ENCODE data around the gene ERLIN1. TPM values are rescaled to one million over a fixed set of nuclear protein-coding genes. Genes with fewer than 3 reads are reported as not detected.
A peak's percentile ranks its signal among the peaks of the same experiment; 100 is the strongest.

The ERLIN1 gene
- polyA plus RNA-seq: 73.6 TPM
- long read RNA-seq, donor 1, full-length matches to known transcripts: 9 of 9 reads
- long read RNA-seq, donor 1, partial matches to known transcripts: 0 of 9 reads
- long read RNA-seq, donor 1, other reads (novel, unspliced or antisense): 0 of 9 reads
- long read RNA-seq, donor 2, full-length matches to known transcripts: 17 of 38 reads
- long read RNA-seq, donor 2, partial matches to known transcripts: 15 of 38 reads
- long read RNA-seq, donor 2, other reads (novel, unspliced or antisense): 6 of 38 reads
- long read RNA-seq, donor 3: 0 reads
- long read RNA-seq, donor 4: 0 reads
- long read RNA-seq, donor 5, transcript ERLIN1-202 (12 exons, 1,453 nt): major isoform, 5 of 5 reads
- long read RNA-seq, donor 5, partial matches to known transcripts: 0 of 5 reads
- long read RNA-seq, donor 5, other reads (novel, unspliced or antisense): 0 of 5 reads
- long read RNA-seq, donor 6, transcript ERLIN1-202 (12 exons, 1,453 nt): major isoform, 9 of 9 reads
- long read RNA-seq, donor 6, partial matches to known transcripts: 0 of 9 reads
- long read RNA-seq, donor 6, other reads (novel, unspliced or antisense): 0 of 9 reads
- long read RNA-seq, donor 7, full-length matches to known transcripts: 5 of 5 reads
- long read RNA-seq, donor 7, partial matches to known transcripts: 0 of 5 reads
- long read RNA-seq, donor 7, other reads (novel, unspliced or antisense): 0 of 5 reads
- long read RNA-seq, donor 8, transcript ERLIN1-202 (12 exons, 1,453 nt): major isoform, 11 of 28 reads
- long read RNA-seq, donor 8, partial matches to known transcripts: 12 of 28 reads
- long read RNA-seq, donor 8, other reads (novel, unspliced or antisense): 5 of 28 reads
- long read RNA-seq, donor 9, full-length matches to known transcripts: 15 of 34 reads
- long read RNA-seq, donor 9, partial matches to known transcripts: 13 of 34 reads
- long read RNA-seq, donor 9, other reads (novel, unspliced or antisense): 6 of 34 reads
- long read RNA-seq, donor 10, transcript ERLIN1-202 (12 exons, 1,453 nt): major isoform, 15 of 20 reads
- long read RNA-seq, donor 10, partial matches to known transcripts: 0 of 20 reads
- long read RNA-seq, donor 10, other reads (novel, unspliced or antisense): 5 of 20 reads
- long read RNA-seq, donor 11, transcript ERLIN1-202 (12 exons, 1,453 nt): major isoform, 14 of 20 reads
- long read RNA-seq, donor 11, partial matches to known transcripts: 0 of 20 reads
- long read RNA-seq, donor 11, other reads (novel, unspliced or antisense): 5 of 20 reads

DNA sequence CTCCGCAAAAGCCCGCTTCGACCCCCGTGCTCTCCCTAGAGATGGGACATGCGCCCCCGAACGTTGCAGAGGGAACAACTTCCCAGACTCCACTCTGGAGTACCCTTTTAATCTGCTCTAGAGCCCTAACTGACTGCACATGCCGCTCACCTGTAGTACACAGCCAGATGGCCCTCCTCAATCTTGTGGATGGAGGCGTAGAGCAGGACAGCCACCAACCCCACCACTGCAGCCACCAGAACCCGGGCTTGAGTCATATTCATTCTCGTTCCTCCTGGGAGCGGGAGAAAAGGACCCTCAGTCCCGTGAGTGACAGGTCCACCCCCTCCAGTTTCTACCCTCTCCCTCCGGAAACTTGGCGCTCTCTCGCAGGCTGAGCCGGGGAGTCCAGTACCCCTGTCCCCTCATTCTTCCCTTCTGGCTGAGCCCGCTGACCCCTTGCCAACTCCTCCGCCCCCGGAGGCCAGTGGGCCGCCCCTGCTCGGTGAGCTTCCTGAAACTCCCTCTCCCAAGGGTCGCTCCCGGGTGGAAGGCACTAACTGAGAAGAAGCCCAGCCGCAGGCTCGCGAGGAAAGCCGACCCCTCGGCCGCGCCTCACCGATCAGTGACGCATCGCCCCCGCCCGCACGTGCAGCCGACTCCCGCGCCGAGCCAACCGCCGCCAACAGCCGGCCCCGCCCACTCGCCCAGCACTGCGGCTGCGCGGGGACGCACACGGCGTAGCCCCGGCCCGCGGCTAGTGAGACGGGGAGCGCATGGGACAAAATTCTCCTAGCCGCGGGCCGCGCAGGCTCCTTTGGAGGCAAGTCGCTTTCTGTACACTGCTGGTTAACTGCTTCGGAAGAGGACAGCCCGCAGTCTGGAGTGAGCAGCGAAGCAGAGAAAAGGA lies at the start of gene ERLIN1:
TSS of gene ERLIN1 (minus strand) at position 666 of the 889 bp plus-strand sequence. CDS start at position 263, 403 bp downstream.
- Histone ChIP-seq H3K4me1 (ENCODE audit: control insufficient read depth, insufficient read depth, low read length) (peaks cover 31% of the 10 kb centered on the region), H3K4me3 (ENCODE audit: low read length) (peak within 1 kb of the TSS; percentile 97)

DNA sequence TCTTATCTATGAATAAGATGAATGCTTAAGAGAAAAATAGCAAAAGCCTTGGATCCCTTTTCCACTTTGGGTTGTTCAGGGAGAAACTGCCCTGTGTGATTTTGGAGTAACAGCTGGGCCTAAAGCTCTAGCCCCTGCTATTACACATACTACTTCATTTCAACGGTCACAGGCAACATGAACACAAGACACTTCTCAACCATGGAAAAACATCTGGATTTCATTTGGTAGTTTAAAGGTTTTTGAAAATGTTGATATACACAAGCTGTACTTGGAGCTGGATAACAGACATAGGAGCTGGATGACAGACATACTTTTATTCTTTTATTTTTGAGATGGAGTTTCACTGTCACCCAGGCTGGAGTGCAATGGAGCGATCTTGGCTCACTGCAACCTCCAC lies 46.3 kb upstream of the ERLIN1 start:
- Histone ChIP-seq H3K9me3 (ENCODE audit: control insufficient read depth, low read depth, low read length) (no peaks in the 10 kb centered on the region), H3K27ac (ENCODE audit: low read length) (no peak overlapping the region), H3K4me3 (ENCODE audit: low read length) (no peak overlapping the region), H3K4me1 (ENCODE audit: control insufficient read depth, insufficient read depth, low read length) (peaks cover 3% of the 10 kb centered on the region), H3K27me3 (ENCODE audit: control insufficient read depth, insufficient read depth, low read length) (no peaks in the 10 kb centered on the region), H3K36me3 (ENCODE audit: control insufficient read depth, insufficient read depth, low read length) (peaks cover 42% of the 10 kb centered on the region)
- no peak for DNase-seq
- no CpG with 5 or more reads among the region's 2 CpGs for WGBS (ENCODE audit: insufficient coverage, low lambda C conversion rate)

More for the DNA sequence above, at the start of gene ERLIN1:
- Histone ChIP-seq H3K9me3 (ENCODE audit: control insufficient read depth, low read depth, low read length) (no peaks in the 10 kb centered on the region), H3K27me3 (ENCODE audit: control insufficient read depth, insufficient read depth, low read length) (no peaks in the 10 kb centered on the region), H3K36me3 (ENCODE audit: control insufficient read depth, insufficient read depth, low read length) (peaks cover 6% of the 10 kb centered on the region), H3K27ac (ENCODE audit: low read length) (peak within 1 kb of the TSS; percentile 98)
- no CpG with 5 or more reads among the region's 65 CpGs for WGBS (ENCODE audit: insufficient coverage, low lambda C conversion rate)
- DNase-seq: peak; percentile 94 to 96

DNA sequence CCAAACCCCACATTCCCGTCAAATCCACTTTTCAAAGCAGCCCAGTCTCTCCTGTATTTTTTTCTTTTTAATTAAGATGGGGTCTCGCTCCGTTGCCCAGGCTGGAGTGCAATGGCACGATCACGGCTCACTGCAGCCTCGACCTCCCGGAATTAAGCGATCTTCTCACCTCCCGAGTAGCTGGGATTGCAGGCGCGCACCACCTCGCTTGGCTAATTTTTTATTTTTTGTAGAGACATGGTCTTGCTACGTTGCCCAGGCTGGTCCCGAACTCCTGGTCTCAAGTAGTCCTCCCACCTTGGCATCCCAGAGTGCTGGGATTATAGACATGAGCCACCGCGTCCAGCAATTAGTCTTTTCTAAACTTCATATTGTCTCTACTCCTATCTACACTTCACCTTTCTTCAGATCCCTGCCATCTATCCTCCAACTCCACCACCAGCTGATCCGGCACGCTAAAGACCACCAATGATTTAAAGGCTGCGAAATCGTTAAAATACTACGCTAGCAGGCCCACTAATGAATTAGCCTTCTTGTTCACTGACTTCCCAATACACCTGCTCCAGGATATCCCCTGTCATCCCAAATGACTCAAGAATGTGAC lies 44.1 kb upstream of the ERLIN1 start:
- Histone ChIP-seq H3K27ac (ENCODE audit: low read length) (peak overlapping the region; percentile 66), H3K36me3 (ENCODE audit: control insufficient read depth, insufficient read depth, low read length) (peaks cover 25% of the 10 kb centered on the region), H3K4me3 (ENCODE audit: low read length) (peak overlapping the region; percentile 83), H3K4me1 (ENCODE audit: control insufficient read depth, insufficient read depth, low read length) (peaks cover 3% of the 10 kb centered on the region), H3K9me3 (ENCODE audit: control insufficient read depth, low read depth, low read length) (no peaks in the 10 kb centered on the region), H3K27me3 (ENCODE audit: control insufficient read depth, insufficient read depth, low read length) (no peaks in the 10 kb centered on the region)
- no peak for DNase-seq
- WGBS (ENCODE audit: insufficient coverage, low lambda C conversion rate): 50% methylated on average over 4 of the region's 21 CpGs

DNA sequence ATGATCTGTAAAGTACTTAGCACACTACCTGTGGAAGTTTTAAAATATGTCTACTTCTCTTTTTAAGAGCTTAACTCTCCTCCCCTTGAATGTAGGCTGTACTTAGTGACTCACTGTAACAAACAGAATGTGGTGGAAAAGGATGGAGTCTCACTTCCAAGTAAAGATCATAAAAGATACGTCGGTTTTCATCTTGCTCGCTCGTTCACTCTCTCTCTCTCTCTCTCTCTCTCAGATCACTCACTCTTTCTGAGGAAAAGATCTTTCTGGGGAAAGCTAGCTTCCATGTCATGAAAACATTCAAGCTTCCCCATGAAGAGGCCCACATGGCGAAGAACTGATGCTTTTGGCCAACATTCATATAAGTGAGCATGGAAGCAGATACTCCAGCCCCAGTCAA lies 38.0 kb upstream of the ERLIN1 start:
- H3K27ac ChIP-seq (ENCODE audit: low read length): no peak overlapping the region
- no peaks in the 10 kb centered on the region for H3K4me1 ChIP-seq (ENCODE audit: control insufficient read depth, insufficient read depth, low read length)
- peaks cover 33% of the 10 kb centered on the region for H3K36me3 ChIP-seq (ENCODE audit: control insufficient read depth, insufficient read depth, low read length)
- DNase-seq: no peak
- no peaks in the 10 kb centered on the region for H3K27me3 ChIP-seq (ENCODE audit: control insufficient read depth, insufficient read depth, low read length)
- WGBS (ENCODE audit: insufficient coverage, low lambda C conversion rate): no CpG with 5 or more reads among the region's 5 CpGs
- no peaks in the 10 kb centered on the region for H3K9me3 ChIP-seq (ENCODE audit: control insufficient read depth, low read depth, low read length)
- no peak overlapping the region for H3K4me3 ChIP-seq (ENCODE audit: low read length)

DNA sequence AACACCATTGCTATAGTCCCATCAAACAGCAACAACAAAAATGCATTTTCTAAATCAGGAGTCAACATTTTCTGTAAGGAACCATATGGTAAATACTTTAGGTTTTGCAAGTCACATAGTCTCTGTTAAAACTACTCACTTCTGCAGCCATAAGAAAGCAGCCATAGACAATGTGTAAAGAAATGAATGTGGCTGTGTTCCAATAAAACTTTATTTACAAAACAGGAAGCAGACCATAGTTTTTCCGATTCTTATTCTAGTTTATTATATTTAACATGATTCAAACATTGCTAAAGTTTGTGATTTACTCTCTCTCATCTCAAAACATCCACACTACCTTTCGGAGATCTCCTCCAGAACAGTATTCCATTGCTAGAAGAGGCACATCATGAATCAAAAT lies 36.7 kb upstream of the ERLIN1 start:
- no peak overlapping the region for H3K27ac ChIP-seq (ENCODE audit: low read length)
- WGBS (ENCODE audit: insufficient coverage, low lambda C conversion rate): 100% methylated on average over 2 of the region's 2 CpGs
- H3K4me3 ChIP-seq (ENCODE audit: low read length): no peak overlapping the region
- H3K4me1 ChIP-seq (ENCODE audit: control insufficient read depth, insufficient read depth, low read length): no peaks in the 10 kb centered on the region
- H3K36me3 ChIP-seq (ENCODE audit: control insufficient read depth, insufficient read depth, low read length): peaks cover 44% of the 10 kb centered on the region
- no peaks in the 10 kb centered on the region for H3K27me3 ChIP-seq (ENCODE audit: control insufficient read depth, insufficient read depth, low read length)
- DNase-seq: no peak
- no peaks in the 10 kb centered on the region for H3K9me3 ChIP-seq (ENCODE audit: control insufficient read depth, low read depth, low read length)

DNA sequence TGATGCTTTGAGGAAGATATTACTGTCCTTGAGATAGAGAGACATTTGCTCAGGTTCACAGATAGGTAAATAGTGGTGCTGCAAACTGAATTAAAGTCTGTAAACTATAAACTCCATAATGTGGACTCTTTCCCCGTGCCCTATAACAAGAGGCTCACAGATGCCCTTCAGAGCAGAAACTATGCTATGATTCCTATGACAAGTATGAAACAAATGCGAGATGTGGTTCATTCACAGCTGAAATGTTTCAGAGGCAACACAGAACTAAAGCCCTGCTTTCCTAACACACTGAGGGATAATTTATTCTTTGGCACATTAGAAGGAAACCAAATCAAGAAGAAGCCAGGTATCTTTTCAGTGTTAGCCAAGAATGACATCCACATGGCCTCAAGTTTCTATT lies 30.2 kb upstream of the ERLIN1 start:
- Histone ChIP-seq H3K4me1 (ENCODE audit: control insufficient read depth, insufficient read depth, low read length) (no peaks in the 10 kb centered on the region), H3K27ac (ENCODE audit: low read length) (no peak overlapping the region), H3K36me3 (ENCODE audit: control insufficient read depth, insufficient read depth, low read length) (peaks cover 44% of the 10 kb centered on the region), H3K27me3 (ENCODE audit: control insufficient read depth, insufficient read depth, low read length) (no peaks in the 10 kb centered on the region), H3K4me3 (ENCODE audit: low read length) (no peak overlapping the region), H3K9me3 (ENCODE audit: control insufficient read depth, low read depth, low read length) (no peaks in the 10 kb centered on the region)
- no peak for DNase-seq
- no CpG with 5 or more reads among the region's 2 CpGs for WGBS (ENCODE audit: insufficient coverage, low lambda C conversion rate)

DNA sequence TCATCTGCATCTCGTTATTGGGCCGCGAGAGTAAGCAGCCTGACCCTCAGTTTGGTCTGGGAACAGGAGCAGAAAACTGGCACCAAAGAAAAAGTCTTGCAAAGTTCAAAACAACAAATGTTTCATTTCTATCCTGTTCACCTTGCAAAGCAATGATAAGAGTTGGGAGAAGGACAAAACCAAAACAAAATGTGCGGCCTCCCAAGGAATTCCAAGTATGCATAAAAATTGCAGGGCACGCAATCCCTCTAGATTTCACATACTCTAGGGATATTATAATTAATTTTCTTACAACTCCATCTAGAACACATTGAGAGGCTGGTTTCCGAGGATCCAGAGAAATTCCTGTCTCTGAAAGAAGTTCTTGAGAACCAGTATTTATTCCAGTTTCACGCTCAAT lies 23.5 kb upstream of the ERLIN1 start:
- DNase-seq: no peak
- 100% methylated on average over 1 of the region's 7 CpGs for WGBS (ENCODE audit: insufficient coverage, low lambda C conversion rate)
- H3K36me3 ChIP-seq (ENCODE audit: control insufficient read depth, insufficient read depth, low read length): peaks cover 32% of the 10 kb centered on the region

DNA sequence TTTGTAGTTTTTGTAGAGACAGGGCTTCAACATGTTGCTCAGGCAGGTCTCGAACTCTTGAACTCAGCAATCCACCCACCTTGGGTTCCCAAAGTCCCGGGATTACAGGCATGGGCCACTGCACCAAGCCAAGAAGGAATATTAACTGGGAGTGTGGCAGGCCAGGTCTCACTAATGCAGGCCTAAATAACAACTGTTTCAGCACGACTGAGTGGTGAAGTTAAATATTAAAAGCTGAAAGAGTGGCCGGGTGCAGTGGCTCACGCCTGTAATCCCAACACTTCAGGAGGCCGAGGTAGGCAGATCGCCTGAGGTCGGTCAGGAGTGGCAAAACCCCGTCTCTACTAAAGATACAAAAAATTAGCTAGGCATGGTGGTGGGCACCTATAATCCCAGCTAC lies 22.4 kb upstream of the ERLIN1 start:
- no peak overlapping the region for H3K27ac ChIP-seq (ENCODE audit: low read length)
- WGBS (ENCODE audit: insufficient coverage, low lambda C conversion rate): no CpG with 5 or more reads among the region's 9 CpGs
- H3K9me3 ChIP-seq (ENCODE audit: control insufficient read depth, low read depth, low read length): no peaks in the 10 kb centered on the region
- H3K27me3 ChIP-seq (ENCODE audit: control insufficient read depth, insufficient read depth, low read length): no peaks in the 10 kb centered on the region
- no peak overlapping the region for H3K4me3 ChIP-seq (ENCODE audit: low read length)
- H3K36me3 ChIP-seq (ENCODE audit: control insufficient read depth, insufficient read depth, low read length): peaks cover 33% of the 10 kb centered on the region
- DNase-seq: no peak
- H3K4me1 ChIP-seq (ENCODE audit: control insufficient read depth, insufficient read depth, low read length): no peaks in the 10 kb centered on the region

More for the DNA sequence above, 23.5 kb upstream of the ERLIN1 start:
- no peak overlapping the region for H3K4me3 ChIP-seq (ENCODE audit: low read length)
- H3K4me1 ChIP-seq (ENCODE audit: control insufficient read depth, insufficient read depth, low read length): no peaks in the 10 kb centered on the region
- no peaks in the 10 kb centered on the region for H3K9me3 ChIP-seq (ENCODE audit: control insufficient read depth, low read depth, low read length)
- H3K27ac ChIP-seq (ENCODE audit: low read length): no peak overlapping the region
- H3K27me3 ChIP-seq (ENCODE audit: control insufficient read depth, insufficient read depth, low read length): no peaks in the 10 kb centered on the region

DNA sequence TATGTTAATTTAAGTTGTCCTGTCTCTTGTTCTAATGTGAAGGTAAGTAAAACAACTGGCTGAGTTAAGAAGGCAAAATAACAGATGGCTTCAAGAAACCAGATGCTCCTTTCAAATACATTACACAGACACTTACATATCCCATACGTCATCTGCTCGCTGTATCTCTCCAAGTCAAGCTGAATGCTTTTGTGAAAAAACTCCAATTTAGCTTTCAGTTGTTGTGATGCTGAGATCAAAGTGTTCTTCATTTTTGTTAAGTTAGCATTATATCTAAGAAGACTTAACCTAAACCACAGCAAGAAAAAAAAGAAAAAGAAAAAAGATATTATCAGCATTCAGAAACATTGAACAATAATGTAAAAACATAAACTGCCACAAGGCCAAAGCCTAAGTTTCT lies 18.5 kb upstream of the ERLIN1 start:
- WGBS (ENCODE audit: insufficient coverage, low lambda C conversion rate): no CpG with 5 or more reads among the region's 2 CpGs
- DNase-seq: no peak
- Histone ChIP-seq H3K27ac (ENCODE audit: low read length) (no peak overlapping the region), H3K4me3 (ENCODE audit: low read length) (no peak overlapping the region), H3K4me1 (ENCODE audit: control insufficient read depth, insufficient read depth, low read length) (no peaks in the 10 kb centered on the region), H3K27me3 (ENCODE audit: control insufficient read depth, insufficient read depth, low read length) (no peaks in the 10 kb centered on the region), H3K9me3 (ENCODE audit: control insufficient read depth, low read depth, low read length) (no peaks in the 10 kb centered on the region), H3K36me3 (ENCODE audit: control insufficient read depth, insufficient read depth, low read length) (peaks cover 51% of the 10 kb centered on the region)

Data from large intestine (tissue), 12 donors.